Smooth muscle cell (in vitro differentiated cells): Measurements from ENCODE around the gene SAMD1. TPM values are rescaled to one million over a fixed set of nuclear protein-coding genes. Genes with fewer than 3 reads are reported as not detected.
A peak's percentile ranks its signal among the peaks of the same experiment; 100 is the strongest.

Experiments used
- DNase-seq: peaks from one replicate; lab custom pipeline; 2025; ENCODE audit not compliant: unreplicated experiment; lab: John Stamatoyannopoulos, UW
- H2AFZ ChIP-seq: fragments of 200-600 bp; sonication (generic); 2 replicates; pipeline ENCODE4 v1.6.0; 2016; ENCODE audit warnings: antibody characterized with exemption, low read depth, mild to moderate bottlenecking
- H3F3A ChIP-seq: fragments of 200-600 bp; sonication (generic); 2 replicates; pipeline ENCODE4 v1.6.0; 2017; ENCODE audit warnings: antibody characterized with exemption, low read depth
- H3K27ac ChIP-seq: fragments of 200-600 bp; sonication (generic); 2 replicates; pipeline ENCODE4 v1.5.1; 2016; ENCODE audit warnings: low read depth, mild to moderate bottlenecking
- H3K27me3 ChIP-seq: fragments of 200-600 bp; sonication (generic); 2 replicates; pipeline ENCODE4 v1.6.1; 2016; ENCODE audit warnings: low read depth, mild to moderate bottlenecking
- H3K36me3 ChIP-seq: fragments of 200-600 bp; sonication (generic); 2 replicates; pipeline ENCODE4 v1.5.1; 2016; ENCODE audit warnings: low read depth
- H3K4me1 ChIP-seq: fragments of 200-600 bp; sonication (generic); 2 replicates; pipeline ENCODE4 v1.5.1; 2016; ENCODE audit warnings: low read depth
- H3K4me2 ChIP-seq: fragments of 200-600 bp; sonication (generic); 2 replicates; pipeline ENCODE4 v1.6.0; 2016; ENCODE audit warnings: mild to moderate bottlenecking
- H3K4me3 ChIP-seq: fragments of 200-600 bp; sonication (generic); 2 replicates; pipeline ENCODE4 v1.5.1; 2016; ENCODE audit warnings: mild to moderate bottlenecking
- H3K79me2 ChIP-seq: fragments of 200-600 bp; sonication (generic); 2 replicates; pipeline ENCODE4 v1.6.0; 2016; ENCODE audit warnings: low read depth, mild to moderate bottlenecking
- H3K9ac ChIP-seq: fragments of 200-600 bp; sonication (generic); 2 replicates; pipeline ENCODE4 v1.6.0; 2016; ENCODE audit warnings: low read depth
- H3K9me3 ChIP-seq: fragments of 200-600 bp; sonication (generic); replicated peaks from 2 replicates; pipeline ENCODE4 v1.5.1; 2016; ENCODE audit warnings: low read depth
- H4K20me1 ChIP-seq: fragments of 200-600 bp; sonication (generic); 2 replicates; pipeline ENCODE4 v1.6.0; 2016; ENCODE audit warnings: low read depth
- CTCF ChIP-seq: fragments of 200-600 bp; sonication (generic); IDR thresholded peaks from 2 replicates; pipeline ENCODE4 v1.5.1; 2017; ENCODE audit warnings: borderline replicate concordance, mild to moderate bottlenecking, antibody characterized with exemption; ENCODE audit not compliant: insufficient read depth, poor library complexity, severe bottlenecking
- WGBS: methylation state at CpG from one replicate; pipeline ENCODE4 v1.1.7; 2016; ENCODE audit warnings: low lambda C conversion rate; 5-methylcytosine and 5-hydroxymethylcytosine counted together
- polyA plus RNA-seq: library from polyadenylated mRNA; unstranded; fragments of >200 nt; fragmentation: Nextera tagmentation; extraction: Ambion mirVana; gene quantifications from 2 replicates; pipeline ENCODE4 v1.2.1, GENCODE V29; 2016
- total RNA-seq: library from RNA; depleted of rRNA; stranded (reverse); fragments of >200 nt; gene quantifications from 2 replicates; pipeline ENCODE4 v1.2.3, GENCODE V29; 2014

SAMD1 gene
- total and polyA plus RNA-seq, 2 experiments from 2014 or later, result 35.0 to 71.3 TPM

DNA sequence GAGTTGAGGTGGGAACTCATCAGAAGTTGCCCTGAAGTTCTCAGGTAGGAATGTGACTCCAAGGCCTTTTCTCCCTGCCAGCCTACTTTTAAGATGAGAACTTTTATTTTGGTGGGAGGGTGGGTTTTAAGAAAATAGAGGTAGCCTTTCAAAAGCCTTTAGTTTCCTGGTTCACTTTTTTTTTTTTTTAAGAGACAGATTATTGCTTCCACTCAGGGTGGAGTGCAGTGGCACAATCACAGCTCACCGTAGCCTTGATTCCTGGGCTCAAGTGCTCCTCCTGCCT lies 7.9 kb downstream of the SAMD1 start:
- no peaks in the 10 kb centered on the region for H3K4me1 ChIP-seq
- H3K4me2 ChIP-seq, result peak overlapping the region; percentile 91
- no peaks in the 10 kb centered on the region for H3K9me3 ChIP-seq
- H3K27me3 ChIP-seq, result no peaks in the 10 kb centered on the region
- no peak overlapping the region for H3K9ac ChIP-seq
- no peaks in the 10 kb centered on the region for H3F3A ChIP-seq
- no peak overlapping the region for H3K27ac ChIP-seq
- peaks cover 5% of the 10 kb centered on the region for H3K79me2 ChIP-seq
- no peaks in the 10 kb centered on the region for H4K20me1 ChIP-seq
- no peak overlapping the region for H2AFZ ChIP-seq
- no peak for TF ChIP-seq CTCF
- no peak for DNase-seq
- 29% methylated on average over 1 of the region's 1 CpG for WGBS
- H3K36me3 ChIP-seq, result no peaks in the 10 kb centered on the region
- H3K4me3 ChIP-seq, result peak overlapping the region; percentile 80

GRCh38 chr19:14081797-14082674 lies 8.5 kb downstream of the SAMD1 start:
- DNase-seq, result no peak
- H3K4me3 ChIP-seq, result peak overlapping the region; percentile 80
- H3K79me2 ChIP-seq, result peaks cover 5% of the 10 kb centered on the region
- 34% methylated on average over 23 of the region's 24 CpGs for WGBS
- peak overlapping the region; percentile 78 for H2AFZ ChIP-seq
- TF ChIP-seq CTCF, result no peak
- no peaks in the 10 kb centered on the region for H3K4me1 ChIP-seq
- H4K20me1 ChIP-seq, result no peaks in the 10 kb centered on the region
- no peaks in the 10 kb centered on the region for H3K9me3 ChIP-seq
- H3K4me2 ChIP-seq, result peak overlapping the region; percentile 91
- peak overlapping the region; percentile 52 for H3K9ac ChIP-seq
- peak overlapping the region; percentile 71 for H3K27ac ChIP-seq
- H3F3A ChIP-seq, result no peaks in the 10 kb centered on the region
- no peaks in the 10 kb centered on the region for H3K36me3 ChIP-seq
- no peaks in the 10 kb centered on the region for H3K27me3 ChIP-seq

GRCh38 chr19:14080887-14081796 lies 9.4 kb downstream of the SAMD1 start:
- Histone ChIP-seq H3K4me2 (peak overlapping the region; percentile 91), H3K27me3 (no peaks in the 10 kb centered on the region), H3K36me3 (no peaks in the 10 kb centered on the region), H3K4me1 (no peaks in the 10 kb centered on the region), H4K20me1 (no peaks in the 10 kb centered on the region), H2AFZ (peak overlapping the region; percentile 90), H3K9ac (peak overlapping the region; percentile 72), H3K27ac (peak overlapping the region; percentile 71), H3F3A (no peaks in the 10 kb centered on the region), H3K4me3 (peak overlapping the region; percentile 80), H3K9me3 (no peaks in the 10 kb centered on the region), H3K79me2 (peaks cover 7% of the 10 kb centered on the region)
- 2% methylated on average over 49 of the region's 50 CpGs for WGBS
- no peak for TF ChIP-seq CTCF
- peak; percentile 91 for DNase-seq
